ENCODE results near the gene NME1.

GRCh38 chr17:51154176-51154575 is 817 bp downstream of the NME1 start:
- TF ChIP-seq CTCF (IDR thresholded peaks at IDR 0.05) (no peak), POLR2A (IDR thresholded peaks at IDR 0.05) (no peak)

Measured in Peyer's patch (tissue), 4 donors.